Measurements from ENCODE around the gene BNC1. TPM values are rescaled to one million over a fixed set of nuclear protein-coding genes. Genes with fewer than 3 reads are reported as not detected.

BNC1 gene
- total and polyA plus RNA-seq, 10 of the 15 experiments (the other 5 are each of a cell fraction or from before 2014, with no cell fraction given): 0.01 TPM; not detected in 9

- Histone ChIP-seq H3K4me2 (ENCODE audit: control insufficient read depth, insufficient read depth) (no peak overlapping the region), H2AFZ (ENCODE audit: control insufficient read depth, low read depth, low read length) (no peak overlapping the region), H3K27ac (ENCODE audit: control insufficient read depth, insufficient read depth) (no peak overlapping the region), H3K9me3 (replicated peaks; ENCODE audit: control insufficient read depth, insufficient read depth, low read length) (no peaks in the 10 kb centered on the region), H3K36me3 (ENCODE audit: control insufficient read depth in 2 of 2, insufficient read depth in 2 of 2, low read length in 1 of 2) (no peaks in the 10 kb centered on the region), H4K20me1 (ENCODE audit: control insufficient read depth, insufficient read depth) (no peaks in the 10 kb centered on the region), H3K4me3 (no peak overlapping the region), H3K27me3 (replicated peaks in 1 of 2; ENCODE audit: control insufficient read depth in 2 of 2, insufficient read depth in 2 of 2, low read length in 1 of 2) (no peaks in the 10 kb centered on the region), H3K9ac (ENCODE audit: control insufficient read depth, insufficient read depth, low read length) (no peak overlapping the region), H3K79me2 (ENCODE audit: control insufficient read depth, insufficient read depth, low read length) (no peaks in the 10 kb centered on the region), H3K4me1 (ENCODE audit: control insufficient read depth, insufficient read depth, low read length) (no peaks in the 10 kb centered on the region)
- intact Hi-C loops (cut with micrococcal nuclease; ENCODE audit: unreplicated experiment) (no loop called here), in situ Hi-C loops (cut with MboI) (no loop called here)
- WGBS (ENCODE audit: insufficient coverage, insufficient replicate concordance, low lambda C conversion rate, missing lambda C conversion rate): 0% methylated on average over 3 of the region's 3 CpGs
- no peak for ATAC-seq
- BruUV-seq (replicated peaks): no TSS peak
- no peak for DNase-seq (ENCODE audit: low read depth, low spot score)
- ChIA-PET SMC1A (ENCODE audit: uncharacterized antibody, unreplicated experiment) (no interaction called here), CTCF (no interaction called here), RAD21 (ENCODE audit: unreplicated experiment) (no interaction called here), POLR2A (no interaction called here)
- no peak for FAIRE-seq
- no peak for TF ChIP-seq MYC (IDR thresholded peaks at IDR 0.05; ENCODE audit: insufficient read depth, insufficient read length, insufficient replicate concordance, low read length, severe bottlenecking)
- TF ChIP-seq PRDM15 (CRISPR knock-in tag; IDR thresholded peaks at IDR 0.05): no peak
- no peak for TF ChIP-seq USF1 (IDR thresholded peaks at IDR 0.05; ENCODE audit: borderline replicate concordance, extremely low read length, insufficient read depth, low read depth, low read length)
- no peak for TF ChIP-seq TCF3 (IDR thresholded peaks at IDR 0.05; ENCODE audit: borderline replicate concordance, insufficient read depth, low read depth, low read length)
- no peak for TF ChIP-seq TCF12 (IDR thresholded peaks at IDR 0.05; ENCODE audit: low read depth, low read length)
- TF ChIP-seq SIN3A (IDR thresholded peaks at IDR 0.05; ENCODE audit: low read depth, low read length): no peak
- TF ChIP-seq TBL1XR1 (IDR thresholded peaks at IDR 0.05; ENCODE audit: low read depth, low read length): no peak
- no peak for TF ChIP-seq BHLHE40 (IDR thresholded peaks at IDR 0.05; ENCODE audit: borderline replicate concordance in 1 of 2, low read depth in 2 of 2, low read length in 1 of 2)
- TF ChIP-seq FOXM1 (IDR thresholded peaks at IDR 0.05; ENCODE audit: low read depth, low read length): no peak
- TF ChIP-seq RELA (IDR thresholded peaks at IDR 0.05; ENCODE audit: borderline replicate concordance, partially characterized antibody): no peak
- TF ChIP-seq STAT3 (IDR thresholded peaks at IDR 0.05; ENCODE audit: low read depth, low read length): no peak
- TF ChIP-seq IKZF1 (conservative IDR thresholded peaks at IDR 0.05): no peak
- TF ChIP-seq NFXL1 (IDR thresholded peaks at IDR 0.05; ENCODE audit: borderline replicate concordance): no peak
- no peak for TF ChIP-seq JUND (IDR thresholded peaks at IDR 0.05; ENCODE audit: low read depth, low read length)
- no peak for TF ChIP-seq ZNF384 (IDR thresholded peaks at IDR 0.05; ENCODE audit: borderline replicate concordance, low read depth, low read length)
- no peak for TF ChIP-seq ATF3 (IDR thresholded peaks at IDR 0.05; ENCODE audit: borderline replicate concordance, extremely low read depth, low read depth, low read length)
- TF ChIP-seq BCLAF1 (IDR thresholded peaks at IDR 0.05): no peak
These were observed 35.3 kb upstream of the BNC1 start for GRCh38 chr15:83319771-83320170.

Measured in GM12878 (cell line).